Left ventricle myocardium inferior (tissue), 1 donor: ENCODE data around the gene AKAP11. TPM values are rescaled to one million over a fixed set of nuclear protein-coding genes. Genes with fewer than 3 reads are reported as not detected.

Experiments
- DNase-seq: peaks from one replicate; pipeline ENCODE4 v3.0.0-alpha.2; 2020
- H3K27ac ChIP-seq: fragments of 200-600 bp; replicated peaks from 2 replicates; pipeline ENCODE4 v1.8.0; 2021
- H3K27me3 ChIP-seq: fragments of 200-600 bp; 2 replicates; pipeline ENCODE4 v1.8.0; 2021; ENCODE audit warnings: low read depth
- H3K36me3 ChIP-seq: fragments of 200-600 bp; 2 replicates; pipeline ENCODE4 v1.8.0; 2021
- H3K4me1 ChIP-seq: fragments of 200-600 bp; 2 replicates; pipeline ENCODE4 v1.8.0; 2021
- H3K4me3 ChIP-seq: fragments of 200-600 bp; 2 replicates; pipeline ENCODE4 v1.8.0; 2021; ENCODE audit warnings: mild to moderate bottlenecking, moderate library complexity
- H3K9me3 ChIP-seq: fragments of 200-600 bp; replicated peaks from 2 replicates; pipeline ENCODE4 v1.8.0; 2021
- intact Hi-C: fragments of 100-400 bp; cut with micrococcal nuclease; formaldehyde crosslinking; loops from one replicate; pipeline ENCODE4 v1.11.0; 2022
- total RNA-seq: library from RNA; stranded (reverse); fragmentation: NEBNext Ultra II Directional; extraction: Animal tissue kit (Norgen Biotek cat#: 25700); gene quantifications from one replicate; pipeline ENCODE4 v1.2.1, GENCODE V29; 2021
- TF ChIP-seq, protein P1 (sequence below): fragments of 200-600 bp; IDR thresholded peaks from 2 replicates; pipeline ENCODE4 v1.8.0; 2021; ENCODE audit warnings: antibody characterized with exemption, mild to moderate bottlenecking, borderline replicate concordance
- donor health status: DM: no; HTN: yes; CAD: no; lungs with severe emphysema.

Gene AKAP11
- total RNA-seq, 1 donor from 2014 or later, result 22.7 TPM

DNA sequence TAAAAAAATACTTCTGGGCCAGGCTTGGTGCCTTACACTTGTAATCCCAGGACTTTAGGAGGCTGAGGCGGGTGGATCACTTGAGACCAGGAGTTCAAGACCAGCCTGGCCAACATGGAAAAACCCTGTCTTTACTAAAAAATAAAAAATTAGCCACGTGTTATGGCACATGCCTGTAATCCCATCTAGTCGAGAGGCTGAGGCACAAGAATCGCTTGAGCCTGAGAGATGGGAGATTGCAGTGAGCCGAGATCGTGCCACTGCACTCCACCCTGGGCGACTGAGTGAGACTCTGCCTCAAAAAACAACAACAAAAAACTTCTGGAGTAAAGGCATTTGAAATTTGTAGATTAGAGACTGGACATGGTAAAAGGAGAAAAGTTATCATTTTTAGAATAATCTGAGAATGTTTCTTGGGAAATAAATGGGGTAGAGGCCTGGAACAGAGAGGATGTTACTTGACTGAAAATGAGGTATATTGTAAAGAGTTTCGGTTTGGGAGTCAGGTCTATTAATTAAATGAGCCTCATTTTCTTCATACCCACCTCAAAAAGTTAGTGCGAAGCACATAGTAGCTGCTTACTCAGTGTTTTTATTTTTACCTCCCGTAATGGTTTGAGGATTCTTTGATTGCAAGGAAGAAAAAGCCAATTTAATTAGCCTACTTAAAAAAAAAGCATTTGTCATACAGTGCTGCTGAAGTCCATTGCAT is 2.6 kb downstream of the AKAP11 start:
- no peak overlapping the region for H3K4me3 ChIP-seq
- DNase-seq, result no peak
- TF ChIP-seq, protein P1, sequence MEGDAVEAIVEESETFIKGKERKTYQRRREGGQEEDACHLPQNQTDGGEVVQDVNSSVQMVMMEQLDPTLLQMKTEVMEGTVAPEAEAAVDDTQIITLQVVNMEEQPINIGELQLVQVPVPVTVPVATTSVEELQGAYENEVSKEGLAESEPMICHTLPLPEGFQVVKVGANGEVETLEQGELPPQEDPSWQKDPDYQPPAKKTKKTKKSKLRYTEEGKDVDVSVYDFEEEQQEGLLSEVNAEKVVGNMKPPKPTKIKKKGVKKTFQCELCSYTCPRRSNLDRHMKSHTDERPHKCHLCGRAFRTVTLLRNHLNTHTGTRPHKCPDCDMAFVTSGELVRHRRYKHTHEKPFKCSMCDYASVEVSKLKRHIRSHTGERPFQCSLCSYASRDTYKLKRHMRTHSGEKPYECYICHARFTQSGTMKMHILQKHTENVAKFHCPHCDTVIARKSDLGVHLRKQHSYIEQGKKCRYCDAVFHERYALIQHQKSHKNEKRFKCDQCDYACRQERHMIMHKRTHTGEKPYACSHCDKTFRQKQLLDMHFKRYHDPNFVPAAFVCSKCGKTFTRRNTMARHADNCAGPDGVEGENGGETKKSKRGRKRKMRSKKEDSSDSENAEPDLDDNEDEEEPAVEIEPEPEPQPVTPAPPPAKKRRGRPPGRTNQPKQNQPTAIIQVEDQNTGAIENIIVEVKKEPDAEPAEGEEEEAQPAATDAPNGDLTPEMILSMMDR, result no peak
- peaks cover 31% of the 10 kb centered on the region for H3K4me1 ChIP-seq
- intact Hi-C loops, result no loop called here
- no peaks in the 10 kb centered on the region for H3K36me3 ChIP-seq
- no peaks in the 10 kb centered on the region for H3K27me3 ChIP-seq
- H3K27ac ChIP-seq, result no peak overlapping the region
- no peaks in the 10 kb centered on the region for H3K9me3 ChIP-seq

DNA sequence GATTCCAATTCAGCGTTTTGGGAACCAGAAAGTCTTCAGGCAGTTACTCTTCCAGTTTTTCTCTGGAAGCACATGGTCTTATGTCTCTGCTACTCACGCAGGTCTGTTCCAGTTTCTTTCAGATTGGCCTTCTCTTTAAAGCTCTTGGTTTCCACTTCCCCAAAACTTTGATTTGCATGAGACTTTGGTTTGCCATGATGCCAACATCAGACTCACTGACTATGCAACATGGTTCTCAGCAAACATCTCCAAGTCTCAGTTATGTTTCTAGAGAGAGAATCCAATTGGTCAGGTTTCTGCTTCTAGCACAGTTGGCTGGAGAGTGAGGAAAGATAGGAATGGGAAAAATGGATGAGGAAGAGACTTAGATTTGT is 3.1 kb downstream of the AKAP11 start:
- no peak overlapping the region for H3K27ac ChIP-seq
- intact Hi-C loops, result no loop called here
- H3K27me3 ChIP-seq, result no peaks in the 10 kb centered on the region
- DNase-seq, result no peak
- no peaks in the 10 kb centered on the region for H3K36me3 ChIP-seq
- no peaks in the 10 kb centered on the region for H3K9me3 ChIP-seq
- H3K4me1 ChIP-seq, result peaks cover 36% of the 10 kb centered on the region
- TF ChIP-seq, protein P1, result no peak
- no peak overlapping the region for H3K4me3 ChIP-seq

DNA sequence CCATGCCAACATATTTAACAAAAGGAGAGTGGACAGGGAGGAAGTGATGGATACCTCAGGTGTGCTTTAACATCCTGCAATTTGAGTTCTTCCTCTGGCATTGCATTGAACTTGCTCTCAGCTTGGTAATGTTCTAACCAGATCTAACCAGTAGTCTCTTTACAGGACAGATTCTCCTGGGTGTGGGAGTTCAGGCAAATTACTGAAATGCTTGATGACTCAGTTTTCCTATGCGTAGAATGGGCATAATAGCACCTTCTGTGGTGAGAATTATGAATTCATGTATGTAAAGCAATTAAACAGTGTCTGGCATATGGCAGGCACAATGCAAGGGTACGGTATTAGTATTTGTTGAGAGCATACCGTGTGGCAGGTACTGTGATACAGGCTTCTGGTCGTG is 3.6 kb downstream of the AKAP11 start:
- intact Hi-C loops, result no loop called here
- H3K4me1 ChIP-seq, result peaks cover 40% of the 10 kb centered on the region

DNA sequence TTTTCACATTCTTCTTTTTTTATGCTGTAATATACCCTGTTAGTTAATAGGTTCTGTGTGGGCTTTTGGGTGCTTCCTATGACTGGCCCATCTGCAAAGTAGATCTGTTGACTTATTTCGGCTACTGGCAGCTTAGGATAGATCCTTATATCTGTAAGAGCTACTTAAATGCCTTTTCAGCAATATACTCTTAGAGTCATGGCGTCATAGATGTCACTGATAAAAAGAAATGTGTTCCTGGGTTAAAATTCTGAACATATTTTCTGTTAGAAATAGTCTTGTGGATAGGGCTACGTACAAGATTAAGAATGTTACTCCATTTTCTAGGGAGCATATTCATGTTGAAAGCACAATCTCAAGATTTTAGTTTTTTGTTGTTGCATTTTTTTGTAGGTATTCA is 4.7 kb downstream of the AKAP11 start:
- intact Hi-C loops, result no loop called here
- Histone ChIP-seq H3K36me3 (no peaks in the 10 kb centered on the region), H3K4me3 (no peak overlapping the region), H3K9me3 (no peaks in the 10 kb centered on the region), H3K27me3 (no peaks in the 10 kb centered on the region), H3K27ac (no peak overlapping the region), H3K4me1 (peaks cover 43% of the 10 kb centered on the region)
- TF ChIP-seq, protein P1, result no peak
- no peak for DNase-seq

More for the DNA sequence above, 3.6 kb downstream of the AKAP11 start:
- no peak overlapping the region for H3K27ac ChIP-seq
- no peaks in the 10 kb centered on the region for H3K36me3 ChIP-seq
- TF ChIP-seq, protein P1, result no peak
- no peak overlapping the region for H3K4me3 ChIP-seq
- no peaks in the 10 kb centered on the region for H3K27me3 ChIP-seq
- H3K9me3 ChIP-seq, result no peaks in the 10 kb centered on the region
- no peak for DNase-seq

DNA sequence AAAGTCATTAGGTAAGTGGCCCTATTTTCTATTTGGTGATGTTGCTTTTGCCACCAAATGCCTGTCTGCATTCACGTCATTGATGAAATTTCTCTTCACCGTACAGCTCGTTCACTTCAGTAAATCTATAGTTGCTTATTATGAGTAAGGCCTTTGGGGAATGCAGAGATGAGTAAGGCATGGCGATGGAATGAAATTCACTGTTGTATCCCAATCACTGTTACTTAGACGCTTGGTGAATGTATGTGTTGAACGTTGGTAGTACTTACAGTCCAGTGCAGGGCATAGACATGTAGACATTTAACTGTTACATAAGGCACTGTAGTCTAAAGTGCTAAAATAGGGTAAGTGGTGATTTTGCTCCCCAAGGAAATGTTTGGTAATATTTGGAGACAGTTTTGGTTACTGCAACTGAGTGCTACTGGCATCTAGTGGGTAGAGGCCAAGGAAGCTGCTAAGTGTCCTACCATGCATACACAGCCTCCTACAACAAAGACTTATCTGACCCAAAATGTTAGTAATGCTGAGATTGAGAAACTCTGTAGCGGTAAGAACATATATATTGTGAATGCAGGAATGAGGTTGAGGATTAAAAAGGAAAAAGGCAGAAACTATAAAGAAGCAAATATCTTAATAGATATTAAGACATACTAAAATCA is 5.8 kb downstream of the AKAP11 start:
- peaks cover 35% of the 10 kb centered on the region for H3K4me1 ChIP-seq
- no peaks in the 10 kb centered on the region for H3K27me3 ChIP-seq
- TF ChIP-seq, protein P1, result no peak
- H3K9me3 ChIP-seq, result no peaks in the 10 kb centered on the region
- intact Hi-C loops, result no loop called here
- no peak overlapping the region for H3K27ac ChIP-seq
- no peaks in the 10 kb centered on the region for H3K36me3 ChIP-seq
- no peak overlapping the region for H3K4me3 ChIP-seq
- DNase-seq, result no peak
